GM21825 (cell line): ENCODE data around the gene CFAP47.
"Not testable (repeated sequence)": the region's sequence is repeated elsewhere in the genome, so short reads cannot be mapped to it uniquely, and the experiment has no call there.

ENCODE experiments used
- ATAC-seq: cut with Tn5 transposase; IDR thresholded peaks from one replicate; pipeline ENCODE4 v1.9.1; 2021; ENCODE audit warnings: mild to moderate bottlenecking, moderate library complexity; ENCODE audit not compliant: unreplicated experiment

Gene CFAP47

GRCh38 chrX:35919536-35920309 is at the start of gene CFAP47:
TSS of gene CFAP47 (plus strand) at chrX:35919734. CDS start at chrX:35919800, 66 bp downstream.
- ATAC-seq = no peak

- no peak for ATAC-seq
Measured at GRCh38 chrX:35880601-35881000, 38.9 kb upstream of the CFAP47 start.

GRCh38 chrX:35886135-35886534 is 33.4 kb upstream of the CFAP47 start:
- no peak for ATAC-seq

GRCh38 chrX:35890699-35891098 is 28.8 kb upstream of the CFAP47 start:
- peak; percentile 58 for ATAC-seq

GRCh38 chrX:35986816-35987215 is 67.3 kb downstream of the CFAP47 start:
- ATAC-seq = not testable (repeated sequence)

- no peak for ATAC-seq
Measured at GRCh38 chrX:36007207-36007606, 87.7 kb downstream of the CFAP47 start.

GRCh38 chrX:36019125-36019524 is 99.6 kb downstream of the CFAP47 start:
- no peak for ATAC-seq

- ATAC-seq = no peak
Measured at GRCh38 chrX:36035550-36035949, 116.0 kb downstream of the CFAP47 start.

- no peak for ATAC-seq
Measured at GRCh38 chrX:36062778-36063177, 143.2 kb downstream of the CFAP47 start.

- ATAC-seq = no peak
Measured at GRCh38 chrX:36071061-36071460, 151.5 kb downstream of the CFAP47 start.

- not testable (repeated sequence) for ATAC-seq
Measured at GRCh38 chrX:36075009-36075408, 155.5 kb downstream of the CFAP47 start.

- ATAC-seq = no peak
Measured at GRCh38 chrX:36083256-36083655, 163.7 kb downstream of the CFAP47 start.

GRCh38 chrX:36087366-36087765 is 167.8 kb downstream of the CFAP47 start:
- no peak for ATAC-seq

- ATAC-seq = not testable (repeated sequence)
Measured at GRCh38 chrX:36088939-36089338, 169.4 kb downstream of the CFAP47 start.

- no peak for ATAC-seq
Measured at GRCh38 chrX:36102425-36102824, 182.9 kb downstream of the CFAP47 start.

- ATAC-seq = no peak
Measured at GRCh38 chrX:36116222-36116621, 196.7 kb downstream of the CFAP47 start.

GRCh38 chrX:36159254-36159653 is 239.7 kb downstream of the CFAP47 start:
- no peak for ATAC-seq

GRCh38 chrX:36160081-36160480 is 240.5 kb downstream of the CFAP47 start:
- no peak for ATAC-seq

- ATAC-seq = no peak
Measured at GRCh38 chrX:36198575-36198974, 279.0 kb downstream of the CFAP47 start.

- ATAC-seq = no peak
Measured at GRCh38 chrX:36199928-36200327, 280.4 kb downstream of the CFAP47 start.

- ATAC-seq = no peak
Measured at GRCh38 chrX:36214924-36215323, 295.4 kb downstream of the CFAP47 start.

GRCh38 chrX:36218801-36219200 is 299.3 kb downstream of the CFAP47 start:
- ATAC-seq = no peak
